Eye (tissue), 1 donor: Measurements from ENCODE around the gene LCA5.
"Not testable (repeated sequence)": the region's sequence is repeated elsewhere in the genome, so short reads cannot be mapped to it uniquely, and the experiment has no call there.

Source experiments
- DNase-seq: peaks from one replicate; pipeline ENCODE4 v3.0.0-alpha.2; 2015

LCA5 gene

DNA sequence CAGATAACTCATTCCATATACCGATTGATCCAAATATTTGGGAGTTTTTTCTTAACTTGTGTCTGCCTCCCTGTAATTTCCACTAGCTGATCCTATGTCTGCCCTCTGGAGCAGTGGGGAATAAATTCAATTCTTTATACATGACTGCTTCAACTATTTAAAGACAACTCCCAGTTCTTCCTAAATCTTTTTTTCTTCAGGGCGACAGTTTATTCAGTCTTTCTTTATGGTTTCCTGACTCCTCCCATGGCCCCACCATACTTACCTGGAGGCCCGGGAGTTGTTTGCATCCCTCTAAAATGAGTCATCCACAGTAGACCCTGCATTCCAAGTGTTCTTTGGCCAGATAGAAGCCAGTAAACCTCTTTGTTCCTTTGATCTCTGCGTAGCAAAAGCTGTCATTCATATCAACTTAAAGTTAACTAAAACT lies 73.6 kb downstream of the LCA5 start:
- DNase-seq: no peak

DNA sequence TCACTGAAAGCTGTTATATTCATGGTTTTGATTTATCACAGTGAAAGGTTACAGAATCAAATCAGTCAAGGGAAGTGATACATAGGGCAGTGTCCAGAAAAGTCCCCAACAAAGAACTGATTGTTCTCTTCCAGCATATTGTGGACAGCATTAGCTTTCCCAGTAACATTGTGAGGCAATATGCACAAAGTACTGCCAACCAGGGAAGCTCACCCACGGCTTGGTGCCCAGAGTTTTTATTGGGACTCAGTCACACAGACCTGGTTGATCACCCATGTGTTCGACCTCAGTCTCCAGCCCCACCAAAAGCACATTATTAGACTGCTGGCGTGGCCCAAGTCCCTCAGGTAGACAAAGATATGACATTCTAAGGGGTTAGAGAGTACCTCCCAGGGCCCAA lies 76.0 kb downstream of the LCA5 start:
- DNase-seq: no peak

DNA sequence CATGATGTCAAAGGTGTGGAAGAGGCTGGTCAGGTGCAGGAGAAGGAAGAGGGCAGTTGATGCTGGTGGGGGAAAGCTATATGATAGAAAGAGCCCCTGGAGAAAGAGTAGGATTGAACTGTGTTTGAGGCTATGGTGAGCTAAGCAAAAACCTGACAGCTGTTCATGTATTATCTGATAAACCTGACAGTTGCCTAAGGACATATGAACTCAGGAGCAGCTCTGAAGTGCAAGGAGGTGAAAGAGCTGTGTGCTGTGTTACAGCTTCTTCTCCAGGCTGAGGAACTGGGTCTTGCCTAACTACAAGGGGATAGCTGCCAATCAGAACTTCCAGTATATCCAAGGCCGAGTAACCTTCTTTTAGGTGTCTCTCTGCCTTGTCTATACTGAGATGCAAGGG lies 81.8 kb downstream of the LCA5 start:
- DNase-seq: no peak

DNA sequence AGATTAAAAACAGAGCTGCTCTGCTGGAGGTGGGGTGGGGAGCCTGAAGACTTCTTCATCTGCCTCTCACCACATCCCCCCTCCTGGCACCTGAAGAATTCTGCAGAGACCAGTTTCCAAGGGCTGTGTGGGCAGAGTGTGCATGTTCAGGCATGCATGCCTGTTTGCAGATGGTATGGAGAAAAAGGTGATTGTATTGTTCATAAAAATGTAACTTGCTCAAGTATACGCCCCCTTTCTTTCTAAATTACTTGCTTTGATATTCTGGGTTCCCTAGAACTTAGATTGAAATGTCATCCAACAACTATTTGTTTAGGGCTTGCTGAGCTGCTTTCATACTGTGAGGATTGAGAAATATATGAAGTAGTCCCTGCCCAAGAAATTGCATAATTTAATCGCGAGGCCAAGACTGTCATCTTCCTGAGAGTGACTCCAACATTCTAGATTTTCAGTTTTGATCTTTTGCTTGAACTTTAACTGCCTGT lies 83.6 kb downstream of the LCA5 start:
- DNase-seq: no peak

DNA sequence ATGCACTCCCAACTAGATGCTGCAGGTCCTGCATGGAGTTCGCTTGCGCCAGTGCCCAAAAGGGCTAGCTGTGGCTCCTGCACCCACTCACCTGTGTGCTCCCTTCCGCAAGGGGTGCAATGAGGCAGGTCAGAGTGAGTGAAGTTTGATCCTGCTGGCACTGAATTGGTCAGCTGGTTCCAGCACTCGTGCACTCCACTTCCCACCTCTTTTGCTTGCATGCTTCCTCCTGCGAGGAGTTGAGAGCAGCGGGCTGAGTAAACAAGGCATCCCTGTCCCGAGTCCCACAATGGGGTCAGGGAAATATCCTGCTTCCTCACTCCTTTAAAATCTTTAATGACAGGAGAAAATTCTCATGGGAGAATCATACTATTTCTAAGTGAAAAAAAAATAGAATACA lies 86.2 kb downstream of the LCA5 start:
- no peak for DNase-seq

DNA sequence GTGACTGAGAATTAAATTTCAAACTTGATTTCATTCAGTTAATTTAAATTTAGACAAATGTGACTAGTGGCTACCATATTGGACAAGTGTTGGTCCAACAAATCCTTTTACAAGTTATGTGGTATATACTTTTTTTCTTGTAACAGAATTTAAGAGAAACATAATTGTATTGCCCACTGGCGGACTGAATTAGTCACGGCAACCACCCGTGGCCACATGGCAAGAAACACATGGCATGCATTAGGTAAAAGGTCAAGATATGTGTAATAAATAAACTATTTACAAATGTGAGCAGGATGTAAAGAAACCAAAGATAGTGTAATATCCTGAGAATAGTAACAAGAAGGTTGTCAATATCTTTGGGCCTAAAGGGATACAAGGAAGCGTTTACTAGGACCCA lies 91.2 kb downstream of the LCA5 start:
- no peak for DNase-seq

DNA sequence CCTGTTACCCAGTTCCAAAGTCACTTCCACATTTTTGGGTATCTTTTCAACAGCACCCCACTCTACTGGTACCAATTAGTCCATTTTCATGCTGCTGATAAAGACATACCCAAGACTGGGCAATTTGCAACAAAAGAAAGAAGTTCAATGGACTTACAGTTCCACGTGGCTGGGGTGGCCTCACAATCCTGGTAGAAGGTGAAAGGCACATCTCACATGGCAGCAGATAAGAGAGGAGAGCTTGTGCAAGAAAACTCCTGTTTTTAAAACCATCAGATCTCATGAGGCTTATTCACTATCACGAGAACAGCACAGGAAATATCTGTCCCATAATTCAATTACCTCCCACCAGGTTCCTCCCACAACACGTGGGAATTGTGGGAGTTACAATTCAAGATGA lies 93.4 kb downstream of the LCA5 start:
- DNase-seq: not testable (repeated sequence)

DNA sequence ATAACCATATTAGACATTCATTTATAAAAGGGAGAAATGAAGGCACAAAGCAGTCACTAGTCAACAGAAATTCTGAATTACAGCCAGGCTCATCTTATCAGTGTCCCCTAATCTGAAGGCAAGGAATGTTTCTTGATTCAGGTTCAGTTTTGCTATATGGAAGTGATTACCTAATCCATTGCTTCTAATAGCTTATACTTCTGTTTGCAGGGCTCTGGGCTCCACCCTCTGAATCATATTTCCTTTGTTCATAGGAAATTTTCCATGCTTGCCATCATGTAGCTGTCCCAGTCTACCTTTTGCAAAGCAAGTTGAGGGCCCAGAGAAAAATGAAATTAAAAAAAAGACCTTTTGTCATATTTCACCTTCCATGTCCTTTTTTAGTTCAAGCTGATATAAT lies 96.0 kb downstream of the LCA5 start:
- no peak for DNase-seq

DNA sequence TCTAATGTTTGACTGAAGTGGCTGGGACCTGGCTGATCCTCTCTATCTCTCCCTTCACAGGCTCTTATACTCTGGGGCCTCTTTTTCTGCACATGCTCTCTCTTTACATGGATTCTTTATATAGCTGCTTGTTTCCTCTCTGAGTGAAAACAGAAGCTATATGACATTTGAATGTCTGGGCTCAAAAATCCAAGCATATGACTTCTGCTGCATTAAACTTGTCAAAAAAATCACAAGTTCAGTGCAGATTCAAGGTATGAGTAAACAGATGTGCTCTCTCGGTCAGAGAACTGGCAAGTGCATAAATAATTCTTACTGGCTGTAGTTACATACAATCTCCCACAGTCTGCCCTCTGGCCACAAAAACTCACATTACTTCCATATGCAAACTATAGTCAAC lies 96.6 kb downstream of the LCA5 start:
- DNase-seq: peak; percentile 48

DNA sequence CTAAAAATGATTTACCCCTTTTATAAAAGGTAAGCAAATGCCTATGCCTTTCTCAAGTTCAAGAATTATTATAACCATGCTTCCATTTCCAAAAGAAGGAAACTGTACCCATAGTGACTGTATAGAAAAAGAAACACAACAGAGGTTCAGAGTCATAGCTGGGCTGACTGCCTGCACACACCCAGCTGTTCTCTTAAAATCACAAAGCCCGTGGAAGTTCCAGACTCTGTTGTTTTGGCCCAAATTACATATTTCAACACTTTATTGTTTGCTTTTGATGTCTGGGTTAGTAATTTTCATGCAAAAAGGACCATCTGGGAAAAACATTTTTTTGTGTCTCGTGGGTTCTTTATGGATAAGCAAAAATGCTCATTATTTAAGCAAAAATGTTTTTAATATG lies 99.2 kb downstream of the LCA5 start:
- DNase-seq: peak; percentile 68

DNA sequence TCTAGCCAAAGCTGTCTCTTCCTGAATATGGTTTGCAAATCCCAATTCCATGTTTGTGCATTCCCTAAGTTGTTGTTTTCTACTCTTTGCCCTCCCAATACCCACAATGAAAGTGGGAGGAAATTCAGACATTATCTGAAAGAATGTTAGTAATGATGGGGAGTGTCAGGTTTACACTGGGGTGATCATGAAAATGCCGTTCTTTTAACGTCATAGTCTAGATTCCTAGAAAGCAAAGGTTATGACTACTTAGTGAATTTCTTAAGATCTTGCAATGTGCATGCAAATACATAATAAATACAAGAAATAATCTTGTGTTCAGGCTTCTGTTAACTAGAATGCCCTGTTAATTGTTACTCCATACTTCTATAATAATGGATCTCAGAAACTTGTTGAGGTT lies 101.0 kb downstream of the LCA5 start:
- no peak for DNase-seq

DNA sequence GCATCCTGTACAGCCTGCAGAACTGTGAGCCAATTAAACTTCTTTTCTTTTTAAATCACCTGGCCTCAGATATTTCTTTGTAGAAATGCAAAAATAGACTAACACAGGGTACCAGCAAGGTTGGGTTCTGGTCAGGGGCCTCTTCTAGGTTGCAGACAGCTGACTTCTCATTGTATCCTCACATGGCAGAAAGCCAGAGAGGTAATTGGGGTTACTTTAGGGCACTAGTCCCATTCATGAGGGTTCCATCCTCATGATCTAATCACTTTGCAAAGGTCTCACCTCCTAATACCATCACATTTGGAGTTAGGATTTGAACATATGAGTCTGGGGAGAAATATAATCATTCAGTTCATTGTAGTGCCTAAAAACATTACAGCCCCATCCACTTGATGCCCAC lies 101.5 kb downstream of the LCA5 start:
- DNase-seq: no peak
